GM21619 (cell line): ENCODE results near the gene MLXIP.
"Not testable (repeated sequence)": the region's sequence is repeated elsewhere in the genome, so short reads cannot be mapped to it uniquely, and the experiment has no call there.

Experiments
- ATAC-seq: cut with Tn5 transposase; IDR thresholded peaks from one replicate; pipeline ENCODE4 v1.9.1; 2021; ENCODE audit not compliant: unreplicated experiment

MLXIP gene

DNA sequence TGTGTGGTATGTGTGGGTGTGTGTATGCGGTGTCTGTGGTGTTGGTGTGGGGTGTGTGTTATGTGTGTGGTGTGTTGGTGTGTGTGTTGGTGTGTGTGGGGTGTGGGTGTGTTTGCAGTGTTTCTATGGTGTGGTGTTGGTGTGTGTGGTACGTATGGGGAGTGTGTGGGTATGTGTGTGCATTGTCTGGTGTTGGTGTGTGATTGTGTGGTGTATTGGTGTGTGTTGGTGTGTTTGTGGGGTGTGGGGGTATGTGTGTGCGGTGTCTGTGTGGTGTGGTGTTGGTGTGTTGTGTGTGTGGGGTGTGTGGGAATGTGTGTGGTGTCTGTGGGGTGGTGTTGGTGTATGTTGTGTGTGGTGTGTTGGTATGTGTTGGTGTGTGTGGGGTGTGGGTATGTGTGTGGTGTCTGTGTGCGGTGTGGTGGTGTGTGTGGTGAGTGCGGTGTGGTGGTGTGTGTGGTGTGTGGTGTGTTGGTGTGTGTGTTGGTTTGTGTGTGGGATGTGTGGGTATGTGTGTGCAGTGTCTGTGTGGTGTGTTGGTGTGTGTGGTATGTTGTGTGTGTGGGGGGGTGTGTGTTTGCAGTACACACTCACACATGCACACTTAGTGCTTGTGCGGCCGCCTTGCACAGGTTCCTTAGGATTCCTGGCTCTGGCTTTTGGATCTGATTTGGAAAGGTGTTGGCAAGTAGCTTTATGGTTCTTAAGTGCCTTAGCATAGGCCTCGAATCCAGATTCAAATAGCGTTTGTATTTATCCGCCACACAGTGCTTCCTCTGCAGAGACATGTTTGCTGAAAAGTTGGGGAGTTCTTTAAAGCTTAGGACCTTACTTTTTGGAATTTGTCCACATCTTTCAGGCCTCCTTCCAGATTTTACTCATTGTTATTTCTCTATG is 16.4 kb downstream of the MLXIP start:
- no peak for ATAC-seq

DNA sequence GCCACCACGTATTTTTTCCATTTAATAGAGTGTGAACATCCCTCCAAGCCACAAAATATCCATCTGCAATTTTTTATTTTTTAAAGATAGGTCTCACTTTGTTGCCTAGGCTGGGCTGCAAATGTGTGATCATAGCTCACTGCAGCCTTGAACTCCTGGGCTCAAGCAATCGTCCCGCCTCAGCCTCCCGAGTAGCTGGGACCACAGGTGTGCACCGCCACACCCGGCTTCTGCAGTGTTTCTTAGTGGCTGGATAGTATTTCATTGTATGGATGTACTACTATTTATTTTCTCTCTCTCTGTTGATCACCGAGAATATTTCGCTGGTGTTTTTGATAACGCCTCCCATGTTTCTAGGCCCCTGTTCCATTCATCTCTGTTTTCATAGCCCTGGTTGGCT is 17.5 kb downstream of the MLXIP start:
- no peak for ATAC-seq

- no peak for ATAC-seq
These were observed 18.1 kb downstream of the MLXIP start for GRCh38 chr12:122096591-122097149.

GRCh38 chr12:122097584-122097926 is 19.0 kb downstream of the MLXIP start:
- no peak for ATAC-seq

DNA sequence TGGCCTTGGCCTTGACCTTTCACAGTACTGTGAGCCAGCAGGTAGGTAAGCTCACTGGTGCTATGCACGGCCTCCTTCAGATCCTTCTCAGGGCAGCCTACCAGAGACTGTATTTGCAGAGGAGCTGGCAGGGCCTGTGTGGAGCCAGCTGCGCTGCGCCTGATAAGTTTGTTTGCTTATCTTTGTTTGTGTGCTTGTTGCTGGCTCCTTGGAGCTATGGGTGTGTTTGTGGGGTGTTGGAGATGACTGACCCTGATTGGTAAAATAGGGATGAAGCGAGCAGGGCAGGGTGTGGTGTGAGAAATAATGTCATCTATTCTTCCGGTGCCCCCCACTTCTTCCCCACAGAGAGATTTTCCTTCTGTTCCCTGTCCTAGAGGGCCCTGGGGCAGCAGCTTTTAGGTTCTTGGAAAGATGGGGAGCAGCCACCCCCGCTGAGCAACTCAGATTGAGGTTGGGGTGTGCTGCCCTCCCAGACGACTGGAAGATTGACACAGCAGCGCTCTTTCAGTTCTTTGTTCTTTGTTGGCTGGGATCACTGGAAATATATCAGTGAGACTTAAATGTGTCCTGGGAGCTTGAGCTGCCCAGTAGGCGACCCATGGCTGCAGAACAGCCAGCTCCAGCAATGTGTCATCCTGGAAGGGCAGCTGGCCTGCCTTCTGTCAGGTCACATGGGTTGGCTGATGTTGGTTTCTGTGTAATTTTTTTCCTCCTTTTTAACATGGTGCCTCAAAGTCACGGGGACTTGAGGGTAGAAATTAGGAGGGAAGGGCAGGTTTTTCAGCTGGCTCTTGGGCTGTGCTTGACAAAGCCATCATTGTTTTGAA is 19.6 kb downstream of the MLXIP start:
- ATAC-seq, result no peak

- no peak for ATAC-seq
These were observed 20.8 kb downstream of the MLXIP start for GRCh38 chr12:122099280-122099749.

GRCh38 chr12:122099856-122100255 is 21.3 kb downstream of the MLXIP start:
- ATAC-seq, result no peak

GRCh38 chr12:122100568-122100967 is 22.0 kb downstream of the MLXIP start:
- no peak for ATAC-seq

DNA sequence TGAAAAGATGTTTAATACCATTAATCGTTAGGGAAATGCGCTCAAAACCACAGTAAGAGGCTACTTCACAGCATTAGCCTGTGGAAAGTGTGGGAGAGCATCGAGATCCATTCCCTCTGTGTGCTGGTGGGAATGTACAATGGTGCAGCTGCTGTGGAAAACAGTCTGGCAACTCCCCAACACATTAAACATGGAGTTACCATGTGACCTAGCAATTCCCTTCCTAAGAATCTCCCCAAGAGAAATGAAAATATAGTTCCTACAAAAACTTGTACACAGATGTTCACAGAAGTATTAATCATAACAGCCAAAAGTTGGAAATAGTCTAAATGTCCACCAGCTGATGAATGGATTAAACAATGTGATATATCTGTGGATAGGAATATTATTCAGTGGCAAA is 23.8 kb downstream of the MLXIP start:
- no peak for ATAC-seq

DNA sequence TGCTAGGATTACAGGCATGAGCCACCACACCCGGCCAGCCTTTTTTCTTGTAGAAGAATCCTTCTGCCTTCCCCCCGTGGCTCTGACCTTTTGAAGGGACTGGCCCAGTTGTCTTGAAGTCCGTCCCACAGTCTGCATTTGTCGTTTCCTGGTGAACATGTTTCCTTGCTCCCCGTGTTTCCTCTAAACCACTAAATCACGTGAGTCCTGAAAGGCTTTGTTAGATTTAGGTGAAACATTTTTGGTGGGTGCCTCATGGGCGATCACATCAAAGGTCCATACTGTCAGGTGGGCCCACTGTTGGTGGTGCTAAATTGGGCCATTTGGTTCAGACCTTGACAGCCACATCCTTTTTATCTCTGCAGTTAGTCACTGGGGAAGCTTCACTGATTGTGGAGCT is 26.3 kb downstream of the MLXIP start:
- no peak for ATAC-seq

DNA sequence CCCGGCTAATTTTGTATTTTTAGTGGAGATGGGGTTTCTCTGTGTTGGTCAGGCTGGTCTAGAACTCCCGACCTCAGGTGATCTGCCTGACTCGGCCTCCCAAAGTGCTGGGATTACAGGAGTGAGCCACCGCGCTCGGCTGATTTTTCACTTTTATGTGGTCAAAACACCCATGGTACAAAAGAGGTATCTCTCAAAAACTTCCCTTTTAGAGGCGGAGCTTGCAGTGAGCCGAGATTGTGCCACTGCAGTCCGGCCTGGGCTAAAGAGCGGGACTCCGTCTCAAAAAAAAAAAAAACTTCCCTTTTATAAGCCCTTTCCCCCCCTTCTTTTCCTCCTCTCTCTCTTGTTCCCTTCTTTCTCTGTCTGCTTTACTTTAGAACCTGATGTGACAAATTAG is 26.9 kb downstream of the MLXIP start:
- ATAC-seq, result not testable (repeated sequence)

DNA sequence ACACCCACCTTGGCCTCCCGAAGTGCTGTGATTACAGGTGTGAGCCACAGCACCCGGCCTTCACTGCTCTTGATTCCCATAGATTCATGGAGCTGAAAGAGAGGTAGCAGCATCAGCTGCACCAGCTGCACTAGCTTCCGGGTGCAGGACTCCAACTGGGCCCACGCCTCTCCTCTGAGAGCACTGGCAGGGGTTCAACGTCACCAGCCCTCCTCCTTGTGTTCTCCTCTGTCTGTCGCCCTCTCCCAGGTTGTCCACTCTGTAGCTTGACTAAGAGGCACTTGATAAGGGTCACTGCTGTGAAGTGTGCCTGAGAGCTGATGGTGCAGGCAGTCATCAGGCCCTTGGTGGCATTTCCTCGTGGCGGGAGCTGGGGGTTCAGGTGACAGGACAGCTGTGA is 28.3 kb downstream of the MLXIP start:
- ATAC-seq, result no peak

- no peak for ATAC-seq
These were observed 28.7 kb downstream of the MLXIP start for GRCh38 chr12:122107261-122107660.

DNA sequence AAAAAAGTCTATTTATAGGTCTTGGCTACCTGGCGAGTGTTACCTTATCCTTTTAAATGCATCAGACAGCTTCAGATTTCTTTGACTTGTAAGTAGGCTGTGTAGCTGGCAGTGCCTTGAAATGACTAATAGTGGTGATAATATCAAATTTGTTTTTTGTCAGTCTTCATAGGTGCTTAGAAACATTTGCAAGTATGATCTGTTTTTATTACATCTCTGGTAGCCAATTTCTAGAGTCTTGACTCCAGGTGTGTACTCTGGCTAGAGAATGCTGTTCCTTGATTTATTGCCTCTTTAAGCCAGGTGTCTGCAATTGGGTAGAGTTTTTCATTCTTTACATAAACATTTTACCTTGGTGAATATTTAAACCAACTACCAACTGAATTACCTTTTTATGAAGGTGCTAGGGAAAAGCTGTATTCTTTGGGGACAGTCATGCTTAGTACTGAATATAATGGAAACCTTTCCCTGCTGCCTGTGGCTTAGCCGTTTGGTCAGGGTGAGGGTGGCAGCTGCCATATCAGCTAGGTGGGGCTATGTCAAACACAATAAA is 32.6 kb downstream of the MLXIP start:
- ATAC-seq, result no peak

- ATAC-seq, result no peak
These were observed 38.4 kb downstream of the MLXIP start for GRCh38 chr12:122116707-122117535.

DNA sequence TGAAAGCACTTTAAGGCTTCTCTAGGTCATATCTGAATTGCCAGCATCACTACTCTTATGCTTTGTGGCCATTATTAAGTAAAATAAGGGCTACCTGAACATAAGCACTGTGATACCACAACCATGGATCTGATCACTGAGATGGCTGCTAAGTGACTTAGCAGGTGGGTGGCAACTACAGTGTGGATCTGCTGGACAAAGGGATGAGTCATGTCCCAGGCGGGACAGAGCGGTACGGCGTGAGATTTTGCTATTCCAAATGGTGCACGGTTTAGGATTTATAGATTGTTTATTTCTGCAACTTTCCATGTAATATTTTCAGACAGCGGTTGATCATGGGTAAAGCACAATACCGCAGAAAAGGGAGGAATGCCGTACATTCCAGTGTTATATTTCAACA is 39.4 kb downstream of the MLXIP start:
- ATAC-seq, result no peak

- ATAC-seq, result not testable (repeated sequence)
These were observed 42.8 kb downstream of the MLXIP start for GRCh38 chr12:122121341-122121740.

DNA sequence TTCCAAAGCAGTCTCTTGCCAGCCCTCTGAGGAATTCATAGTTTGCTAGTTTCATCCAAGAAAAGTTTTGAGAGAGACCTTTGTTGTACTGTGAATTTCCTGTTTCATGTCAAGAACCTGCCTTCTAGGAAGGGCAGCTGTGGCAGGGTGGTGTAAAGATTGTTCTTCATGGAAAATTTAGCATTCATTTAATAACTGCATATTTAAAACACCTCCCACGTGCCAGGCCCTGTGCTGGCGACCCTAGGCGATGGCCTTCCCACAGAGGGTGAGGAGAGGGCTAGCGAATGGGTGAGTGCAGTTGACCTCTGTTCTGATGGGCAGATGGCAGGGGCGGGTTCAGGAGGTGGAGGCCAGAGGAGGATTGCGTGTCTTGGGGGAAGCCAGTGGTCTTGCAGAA is 43.2 kb downstream of the MLXIP start:
- ATAC-seq, result no peak

DNA sequence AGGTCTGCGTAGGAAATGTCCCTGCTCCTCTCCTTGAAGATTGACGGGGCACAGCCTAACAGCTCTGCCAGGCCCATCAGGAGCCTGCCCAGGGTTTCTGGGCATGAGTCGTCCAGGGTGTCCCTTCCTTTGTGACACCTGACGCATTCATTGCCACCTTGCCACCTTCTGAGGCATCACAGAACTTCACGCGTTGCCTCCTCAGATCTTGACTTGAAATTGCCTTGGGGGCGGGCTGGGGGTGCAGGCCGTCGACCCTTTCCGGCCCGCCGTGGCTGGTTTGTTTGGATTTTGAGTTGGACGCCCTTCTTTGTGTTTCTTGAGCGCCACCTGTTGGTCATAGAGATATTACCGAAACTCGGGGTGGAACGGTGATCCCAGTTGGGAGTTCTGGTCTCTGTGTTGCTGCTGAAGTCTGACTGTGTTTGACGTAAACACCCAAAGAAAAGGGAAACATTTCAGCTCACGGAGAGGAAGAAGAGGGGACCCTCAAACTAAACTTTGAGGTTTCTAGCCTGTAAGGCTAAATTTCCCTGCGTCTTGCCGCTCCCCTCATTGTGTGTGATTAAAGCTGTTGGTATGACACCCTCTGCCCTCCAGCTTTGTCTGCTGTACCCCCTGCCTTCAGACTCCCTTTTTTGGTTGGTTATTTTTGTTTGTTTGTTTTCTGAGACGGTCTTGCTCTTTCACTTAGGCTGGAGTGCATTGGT is 44.6 kb downstream of the MLXIP start:
- ATAC-seq, result no peak

GRCh38 chr12:122123761-122124145 is 45.2 kb downstream of the MLXIP start:
- ATAC-seq, result no peak
